SK-N-SH treated with all-trans-retinoic acid at 6 μM for 48 hours (cell line): Measurements from ENCODE around the gene IQUB.

Experiments used
- ATAC-seq: fragments of 200-7000 bp; cut with Tn5 transposase; 3 replicates; pipeline ENCODE4 v1.9.1; 2020; ENCODE audit warnings: mild to moderate bottlenecking, moderate library complexity
- ARNTL ChIP-seq: fragments of 450-650 bp; formaldehyde crosslinking; IDR thresholded peaks from 2 replicates; pipeline ENCODE4 v1.5.0; 2020; ENCODE audit warnings: low read depth, mild to moderate bottlenecking, moderate library complexity, borderline replicate concordance
- BACH2 ChIP-seq: fragments of 250-450 bp; sonication (Bioruptor Pico); IDR thresholded peaks from 2 replicates; pipeline ENCODE4 v1.9.0; 2021; ENCODE audit warnings: mild to moderate bottlenecking, borderline replicate concordance
- CREB5 ChIP-seq: fragments of 250-450 bp; sonication (Bioruptor Pico); IDR thresholded peaks from 2 replicates; pipeline ENCODE4 v1.5.1; 2020; ENCODE audit warnings: low read depth, mild to moderate bottlenecking, moderate library complexity
- CSDC2 ChIP-seq: fragments of 250-450 bp; sonication (Bioruptor Pico); IDR thresholded peaks from 2 replicates; pipeline ENCODE4 v1.5.0; 2020; ENCODE audit warnings: mild to moderate bottlenecking, moderate library complexity
- CSRNP3 ChIP-seq: fragments of 250-450 bp; sonication (Bioruptor Pico); IDR thresholded peaks from 2 replicates; pipeline ENCODE4 v1.5.1; 2021; ENCODE audit warnings: mild to moderate bottlenecking, moderate library complexity
- ESRRG ChIP-seq: fragments of 250-450 bp; sonication (Bioruptor Pico); IDR thresholded peaks from 2 replicates; pipeline ENCODE4 v1.6.1; 2021; ENCODE audit warnings: mild to moderate bottlenecking
- GLIS3 ChIP-seq: fragments of 250-450 bp; sonication (Bioruptor Pico); IDR thresholded peaks from 2 replicates; pipeline ENCODE4 v1.5.0; 2020; ENCODE audit warnings: mild to moderate bottlenecking, moderate library complexity
- OSR1 ChIP-seq: fragments of 250-450 bp; sonication (Bioruptor Pico); IDR thresholded peaks from 2 replicates; pipeline ENCODE4 v1.8.0; 2022; ENCODE audit warnings: moderate library complexity, mild to moderate bottlenecking, inconsistent platforms
- PATZ1 ChIP-seq: fragments of 250-450 bp; sonication (Bioruptor Pico); IDR thresholded peaks from 2 replicates; pipeline ENCODE4 v1.8.0; 2020; ENCODE audit warnings: mild to moderate bottlenecking, moderate library complexity, borderline replicate concordance
- POU6F1 ChIP-seq: fragments of 250-450 bp; sonication (Bioruptor Pico); IDR thresholded peaks from 2 replicates; pipeline ENCODE4 v1.8.0; 2021; ENCODE audit warnings: low read depth, mild to moderate bottlenecking, moderate library complexity, borderline replicate concordance
- PPARA ChIP-seq: fragments of 250-450 bp; sonication (Bioruptor Pico); IDR thresholded peaks from 2 replicates; pipeline ENCODE4 v1.5.0; 2020; ENCODE audit warnings: mild to moderate bottlenecking, borderline replicate concordance
- RARB ChIP-seq: fragments of 250-450 bp; sonication (Bioruptor Pico); IDR thresholded peaks from 2 replicates; pipeline ENCODE4 v1.8.0; 2021; ENCODE audit warnings: mild to moderate bottlenecking, moderate library complexity
- SNAI2 ChIP-seq: fragments of 250-450 bp; sonication (Bioruptor Pico); IDR thresholded peaks from 2 replicates; pipeline ENCODE4 v1.5.0; 2020; ENCODE audit warnings: mild to moderate bottlenecking, moderate library complexity
- TCF4 ChIP-seq: fragments of 250-450 bp; sonication (Bioruptor Pico); IDR thresholded peaks from 2 replicates; pipeline ENCODE4 v1.8.0; 2021; ENCODE audit warnings: mild to moderate bottlenecking, moderate library complexity, borderline replicate concordance
- TOX ChIP-seq: fragments of 250-450 bp; sonication (Bioruptor Pico); IDR thresholded peaks from 2 replicates; pipeline ENCODE4 v1.8.0; 2021; ENCODE audit warnings: mild to moderate bottlenecking, moderate library complexity, borderline replicate concordance
- TSHZ2 ChIP-seq: fragments of 250-450 bp; sonication (Bioruptor Pico); IDR thresholded peaks from 2 replicates; pipeline ENCODE4 v1.5.0; 2020; ENCODE audit warnings: mild to moderate bottlenecking, moderate library complexity
- ZC3H10 ChIP-seq: fragments of 250-450 bp; sonication (Bioruptor Pico); IDR thresholded peaks from 2 replicates; pipeline ENCODE4 v1.5.1; 2021; ENCODE audit warnings: mild to moderate bottlenecking, moderate library complexity
- ZFP3 ChIP-seq: fragments of 250-450 bp; sonication (Bioruptor Pico); IDR thresholded peaks from 2 replicates; pipeline ENCODE4 v1.5.0; 2020; ENCODE audit warnings: mild to moderate bottlenecking, moderate library complexity
- ZFP30 ChIP-seq: fragments of 450-650 bp; formaldehyde crosslinking; IDR thresholded peaks from 2 replicates; pipeline ENCODE4 v1.5.0; 2022; ENCODE audit warnings: mild to moderate bottlenecking, moderate library complexity
- ZNF565 ChIP-seq: fragments of 450-650 bp; formaldehyde crosslinking; conservative IDR thresholded peaks from 2 replicates; pipeline ENCODE4 v1.5.0; 2020; ENCODE audit warnings: low read depth, mild to moderate bottlenecking, moderate library complexity
- ZNF70 ChIP-seq: fragments of 450-650 bp; formaldehyde crosslinking; IDR thresholded peaks from 2 replicates; pipeline ENCODE4 v1.5.0; 2020; ENCODE audit warnings: mild to moderate bottlenecking, moderate library complexity
- ZNF8 ChIP-seq: fragments of 450-650 bp; formaldehyde crosslinking; IDR thresholded peaks from 2 replicates; pipeline ENCODE4 v1.5.0; 2020; ENCODE audit warnings: mild to moderate bottlenecking, moderate library complexity

Gene IQUB

GRCh38 chr7:123534383-123535260, at the start of gene IQUB:
TSS of gene IQUB (minus strand) at chr7:123534595. CDS start at chr7:123512340, 22,255 bp downstream.
- TF ChIP-seq SNAI2 (CRISPR knock-in tag) (no peak), OSR1 (CRISPR knock-in tag) (no peak), GLIS3 (CRISPR knock-in tag) (no peak), PATZ1 (CRISPR knock-in tag) (no peak), ZFP3 (CRISPR knock-in tag) (no peak), ZNF8 (CRISPR knock-in tag) (no peak), ZNF565 (CRISPR knock-in tag) (no peak), RARB (no peak), ZFP30 (CRISPR knock-in tag) (no peak), ARNTL (no peak), CSDC2 (CRISPR knock-in tag) (no peak)
- TF ChIP-seq, all 23 proteins: peak for 0
- peak; percentile 86 for ATAC-seq

GRCh38 chr7:123583821-123584220, 49.4 kb upstream of the IQUB start:
- ATAC-seq: no peak
- TF ChIP-seq ZNF565 (CRISPR knock-in tag): no peak
- TF ChIP-seq ARNTL: no peak
- TF ChIP-seq PPARA (CRISPR knock-in tag): no peak
- no peak for TF ChIP-seq ZC3H10 (CRISPR knock-in tag)
- no peak for TF ChIP-seq ZNF70 (CRISPR knock-in tag)
- no peak for TF ChIP-seq ZFP3 (CRISPR knock-in tag)
- no peak for TF ChIP-seq ZFP30 (CRISPR knock-in tag)
- TF ChIP-seq CREB5 (CRISPR knock-in tag): no peak
- TF ChIP-seq ZNF8 (CRISPR knock-in tag): no peak
- no peak for TF ChIP-seq GLIS3 (CRISPR knock-in tag)
- no peak for TF ChIP-seq PATZ1 (CRISPR knock-in tag)
- no peak for TF ChIP-seq TOX (CRISPR knock-in tag)
- TF ChIP-seq CSDC2 (CRISPR knock-in tag): no peak
- TF ChIP-seq CSRNP3 (CRISPR knock-in tag): no peak
- TF ChIP-seq RARB: no peak
- no peak for TF ChIP-seq BACH2 (CRISPR knock-in tag)
- no peak for TF ChIP-seq TCF4 (CRISPR knock-in tag)
- no peak for TF ChIP-seq SNAI2 (CRISPR knock-in tag)
- no peak for TF ChIP-seq POU6F1
- no peak for TF ChIP-seq ESRRG (CRISPR knock-in tag)

GRCh38 chr7:123581162-123581459, 46.7 kb upstream of the IQUB start:
- ATAC-seq: no peak; the same call in 2 of the 3 replicates
- TF ChIP-seq ARNTL (no peak), CREB5 (CRISPR knock-in tag) (no peak), GLIS3 (CRISPR knock-in tag) (no peak), ZNF565 (CRISPR knock-in tag) (no peak), TSHZ2 (no peak), OSR1 (CRISPR knock-in tag) (no peak), TCF4 (CRISPR knock-in tag) (no peak), ESRRG (CRISPR knock-in tag) (no peak)
